Measurements from ENCODE around the gene ODR4. TPM values are rescaled to one million over a fixed set of nuclear protein-coding genes. Genes with fewer than 3 reads are reported as not detected.
A peak's percentile ranks its signal among the peaks of the same experiment; 100 is the strongest.
"Not testable (repeated sequence)": the region's sequence is repeated elsewhere in the genome, so short reads cannot be mapped to it uniquely, and the experiment has no call there.

Gene ODR4
- polyA plus RNA-seq, 12 donors, result 14.3 to 25.5 (median 18.7) TPM; not detected in 1

DNA sequence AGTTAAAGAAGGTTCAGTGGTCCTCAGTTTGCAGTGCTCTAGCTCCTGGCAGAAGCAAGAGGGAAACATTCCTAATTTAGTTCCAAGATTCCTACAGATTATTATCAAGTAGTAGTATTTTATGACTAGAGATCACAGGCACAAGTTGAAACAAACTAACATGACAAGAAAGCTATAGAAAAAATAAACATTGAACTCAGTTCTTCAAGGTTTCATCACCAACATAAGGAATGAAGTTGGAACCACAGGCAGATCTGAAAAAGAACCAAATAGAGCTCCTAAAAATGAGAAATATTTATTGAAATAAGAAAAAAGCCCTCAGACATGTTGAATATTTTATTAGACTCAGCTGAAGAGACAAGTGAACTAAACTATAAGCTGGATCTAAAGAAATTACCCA, 44.7 kb downstream of the ODR4 start:
- no peak for DNase-seq

DNA sequence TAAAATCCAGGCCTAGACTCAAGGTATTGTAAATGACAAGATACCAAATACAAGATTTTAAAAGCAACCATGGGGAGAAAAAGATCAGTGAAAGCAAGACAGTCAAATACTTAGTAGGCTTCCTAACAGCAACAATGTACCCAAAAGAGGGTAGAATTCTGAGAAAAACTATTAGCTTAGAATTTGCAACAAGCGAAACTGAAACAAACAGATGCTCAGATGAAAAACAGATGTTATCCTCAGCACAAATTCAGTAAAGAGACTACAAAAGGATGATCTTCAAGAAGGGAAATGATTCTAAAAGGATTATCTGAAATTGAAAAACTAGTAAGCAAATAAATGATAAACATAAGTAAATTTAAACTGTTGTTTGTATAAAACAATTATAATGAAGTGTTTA, 45.3 kb downstream of the ODR4 start:
- peak; percentile 38 for DNase-seq

DNA sequence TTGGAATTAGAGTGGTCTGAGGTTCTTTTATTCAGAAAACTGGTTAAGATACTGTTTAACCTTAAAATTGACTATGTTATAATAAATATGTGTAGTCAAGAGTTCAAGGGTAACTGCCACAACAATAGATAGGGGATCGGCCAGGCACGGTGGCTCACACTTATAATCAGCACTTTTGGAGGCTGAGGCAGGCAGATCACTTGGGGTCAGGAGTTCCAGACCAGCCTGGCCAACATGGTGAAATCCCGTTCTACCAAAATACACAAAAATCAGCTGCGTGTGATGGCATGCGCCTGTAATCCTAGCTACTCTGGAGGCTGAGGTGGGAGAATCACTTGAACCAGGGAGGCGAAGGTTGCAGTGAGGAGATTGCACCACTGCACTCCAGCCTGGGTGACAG, 45.8 kb downstream of the ODR4 start:
- DNase-seq, result no peak

DNA sequence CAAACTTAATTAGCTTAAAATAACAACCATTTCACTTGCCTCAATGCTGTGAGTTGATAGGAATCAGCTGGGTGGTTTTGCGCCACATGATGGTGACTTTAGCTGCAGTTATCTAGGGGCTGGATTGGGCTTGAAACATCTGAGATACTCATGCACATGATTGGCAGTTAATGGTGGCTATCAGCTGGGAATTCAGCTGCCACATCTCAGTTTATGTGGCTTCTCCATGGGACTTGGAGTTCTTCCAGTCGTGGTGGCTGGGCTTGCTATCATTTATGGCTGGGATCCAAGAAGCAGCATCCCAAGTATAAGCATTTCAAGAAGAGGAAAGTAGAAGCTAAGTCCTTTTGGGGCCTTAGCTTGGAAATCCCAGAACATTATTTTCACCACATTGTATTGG, 48.9 kb downstream of the ODR4 start:
- no peak for DNase-seq

DNA sequence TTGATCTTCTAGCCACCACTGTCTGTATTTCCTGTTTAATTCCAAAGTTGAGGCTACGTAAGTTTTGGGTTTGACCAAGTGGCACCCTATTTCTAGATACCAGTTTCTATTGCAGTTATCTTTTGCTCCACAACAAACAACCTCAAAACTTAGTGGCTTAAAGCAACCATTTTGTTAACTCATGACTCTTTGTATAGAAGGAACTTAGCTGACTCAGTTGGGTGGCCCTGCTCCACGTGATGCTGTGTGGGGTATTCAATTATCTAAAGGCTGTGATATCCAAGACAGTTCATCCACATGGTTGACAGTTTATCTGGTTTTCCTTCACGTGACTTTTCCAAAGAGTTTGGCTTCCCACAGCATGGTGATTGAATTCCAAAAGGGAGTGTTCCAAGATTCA, 50.5 kb downstream of the ODR4 start:
- DNase-seq, result no peak

DNA sequence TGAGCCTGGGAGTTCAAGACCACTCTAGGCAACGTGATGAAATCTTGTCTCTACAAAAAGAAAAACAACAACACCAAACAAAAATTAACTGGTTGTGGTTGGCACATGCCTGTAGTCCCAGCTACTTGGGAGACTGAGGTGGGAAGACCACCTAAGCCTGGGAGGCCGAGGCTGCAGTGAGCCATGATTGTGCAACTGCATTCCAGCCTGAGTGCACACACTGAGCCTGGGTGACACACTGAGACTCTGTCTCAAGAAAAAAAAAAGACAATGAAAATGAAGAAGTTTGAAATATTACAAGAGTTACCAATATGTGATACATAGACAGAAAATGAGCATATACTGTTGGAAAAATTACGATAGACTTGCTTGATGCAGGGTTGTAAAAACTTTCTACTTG, 53.4 kb downstream of the ODR4 start:
- no peak for DNase-seq

DNA sequence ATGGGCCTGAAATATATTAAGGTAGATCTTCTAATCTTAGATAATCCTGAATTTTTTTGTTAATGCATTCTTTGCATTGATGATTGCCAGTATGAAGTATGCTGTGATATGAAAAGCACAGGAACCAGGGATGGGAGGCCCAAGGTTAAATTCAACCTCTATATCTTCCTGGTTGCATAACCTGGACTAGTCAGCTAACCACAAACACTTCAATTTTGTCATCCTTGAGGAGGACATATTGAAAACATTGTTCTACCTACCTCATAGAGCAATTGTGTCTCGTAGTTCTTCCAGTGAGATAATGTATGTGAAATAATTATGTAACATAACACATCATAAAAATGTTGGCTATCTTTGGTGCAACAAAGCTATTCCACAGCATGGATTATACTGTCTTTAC, 59.7 kb downstream of the ODR4 start:
- DNase-seq, result no peak

DNA sequence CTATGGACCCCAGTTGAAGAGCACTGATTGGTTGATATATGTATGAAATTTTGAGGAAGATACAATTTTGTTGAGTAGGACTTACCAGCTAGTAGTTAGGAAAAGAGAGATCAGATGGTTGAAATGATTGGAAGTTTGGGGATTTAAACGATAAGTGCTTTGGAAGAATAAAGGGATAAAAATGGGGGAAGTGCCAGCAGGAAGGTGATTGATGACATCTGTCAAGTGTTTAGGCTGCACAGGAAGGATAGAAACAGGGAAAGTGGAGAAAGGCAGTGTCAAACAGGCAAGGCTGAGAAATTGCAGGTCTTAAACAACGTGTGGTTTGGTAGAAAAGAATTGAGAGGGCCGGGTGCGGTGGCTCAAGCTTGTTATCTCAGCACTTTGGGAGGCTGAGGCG, 62.9 kb downstream of the ODR4 start:
- DNase-seq, result no peak

DNA sequence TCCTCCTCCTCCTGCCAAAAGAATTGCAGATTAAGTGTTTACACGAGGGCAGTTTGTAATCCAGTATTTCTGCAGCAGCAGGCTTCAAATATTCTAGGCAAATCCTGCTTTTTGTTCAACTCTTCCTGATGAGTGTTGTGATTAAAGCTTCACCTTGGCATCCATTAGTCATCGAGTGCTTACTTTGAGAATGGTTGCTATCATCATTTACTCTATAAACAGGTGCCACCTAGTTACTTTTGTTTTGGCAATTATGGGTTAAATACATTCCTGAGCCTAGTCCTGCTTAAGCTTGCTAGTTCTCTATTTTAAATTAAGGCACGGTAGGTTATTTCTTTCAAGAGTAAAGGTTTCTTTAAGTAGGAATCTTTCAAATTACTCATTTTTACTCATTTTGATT, 64.9 kb downstream of the ODR4 start:
- DNase-seq, result no peak

DNA sequence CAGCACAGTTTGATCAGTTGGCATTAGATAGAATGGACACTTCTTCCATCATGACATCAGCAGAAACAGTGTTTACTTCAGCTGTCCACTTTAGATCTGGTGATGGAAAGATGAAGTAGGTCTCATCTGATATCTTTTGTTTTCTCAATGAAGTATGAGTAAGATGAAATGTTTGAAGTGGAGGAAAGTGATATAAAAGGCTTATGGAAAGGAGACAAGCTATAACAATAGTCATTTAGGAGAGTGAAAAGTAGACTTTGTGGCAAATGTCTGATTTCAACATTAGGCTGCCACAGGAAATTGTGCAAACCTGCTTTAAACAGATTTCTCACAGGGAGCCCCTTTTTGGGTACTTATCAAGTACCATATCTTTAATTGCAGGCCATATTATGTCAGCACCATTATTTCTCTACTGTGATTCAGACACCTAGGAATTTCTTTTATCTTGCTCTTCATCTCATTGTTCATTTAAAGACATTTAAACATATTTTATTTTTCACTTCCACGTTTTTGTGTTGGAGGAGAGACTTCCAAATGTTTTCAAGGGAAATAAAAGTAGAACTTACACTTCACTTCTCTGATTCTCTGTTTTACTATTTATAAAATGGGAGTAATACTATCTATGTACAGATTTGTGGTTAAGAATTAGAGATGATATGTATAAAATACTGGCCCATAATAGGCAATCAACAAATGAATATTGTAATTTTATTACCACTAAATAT, 67.2 kb downstream of the ODR4 start:
- DNase-seq, result no peak

DNA sequence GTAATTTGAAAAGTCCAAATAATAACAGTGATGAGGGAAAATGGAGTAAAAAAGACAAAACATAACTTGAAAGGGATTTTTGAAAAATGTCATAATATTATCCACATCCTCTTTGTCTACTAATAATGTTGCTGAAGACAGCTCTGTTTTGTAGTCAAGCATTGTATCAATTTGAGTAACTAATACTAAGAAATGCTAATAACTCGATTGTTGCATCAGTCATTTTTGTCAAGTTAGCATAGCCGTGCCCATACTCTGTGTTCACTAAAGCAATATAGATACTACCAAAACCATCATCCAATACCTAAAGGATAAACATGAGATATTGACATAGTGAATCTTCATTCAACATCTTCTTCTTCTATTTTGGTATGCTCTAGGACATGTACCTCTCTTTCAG, 68.0 kb downstream of the ODR4 start:
- DNase-seq, result no peak

DNA sequence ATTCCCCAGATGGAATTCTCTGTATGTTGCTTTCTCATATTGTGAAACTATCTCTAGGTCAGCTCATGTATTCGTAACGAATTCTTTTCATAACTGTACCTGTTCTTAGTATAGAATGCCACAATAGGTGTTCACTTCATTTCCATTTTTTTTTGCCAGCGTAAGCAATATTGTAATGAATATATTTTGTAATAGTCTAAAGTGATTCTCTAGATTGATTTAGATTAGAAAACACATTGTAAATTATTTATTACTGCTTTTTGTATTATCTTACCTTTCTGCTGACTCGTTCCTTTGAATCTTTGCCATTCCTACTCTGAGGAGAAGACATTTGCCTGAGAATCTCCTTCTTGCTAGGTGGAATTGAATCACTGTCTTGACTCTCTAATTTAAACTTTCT, 70.5 kb downstream of the ODR4 start:
- DNase-seq, result no peak

DNA sequence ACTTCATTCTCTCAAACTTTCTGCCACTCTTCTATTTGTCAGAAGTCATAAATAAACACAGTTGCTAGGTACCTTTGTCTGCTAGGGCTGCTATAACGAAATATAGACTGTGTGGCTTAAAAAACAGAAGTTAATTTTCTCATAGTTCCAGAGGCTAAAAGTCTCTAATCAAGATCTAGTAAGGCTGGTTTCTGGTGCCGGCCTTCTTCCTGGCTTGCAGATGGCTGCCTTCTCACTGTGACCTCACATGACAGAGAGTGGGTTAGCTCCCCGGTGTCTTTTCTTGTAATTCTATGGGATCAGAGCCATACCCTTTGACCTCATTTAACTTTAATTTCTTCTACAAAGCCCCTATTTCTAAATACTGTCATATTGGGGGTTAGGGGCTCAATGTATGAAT, 79.3 kb downstream of the ODR4 start:
- DNase-seq, result no peak

DNA sequence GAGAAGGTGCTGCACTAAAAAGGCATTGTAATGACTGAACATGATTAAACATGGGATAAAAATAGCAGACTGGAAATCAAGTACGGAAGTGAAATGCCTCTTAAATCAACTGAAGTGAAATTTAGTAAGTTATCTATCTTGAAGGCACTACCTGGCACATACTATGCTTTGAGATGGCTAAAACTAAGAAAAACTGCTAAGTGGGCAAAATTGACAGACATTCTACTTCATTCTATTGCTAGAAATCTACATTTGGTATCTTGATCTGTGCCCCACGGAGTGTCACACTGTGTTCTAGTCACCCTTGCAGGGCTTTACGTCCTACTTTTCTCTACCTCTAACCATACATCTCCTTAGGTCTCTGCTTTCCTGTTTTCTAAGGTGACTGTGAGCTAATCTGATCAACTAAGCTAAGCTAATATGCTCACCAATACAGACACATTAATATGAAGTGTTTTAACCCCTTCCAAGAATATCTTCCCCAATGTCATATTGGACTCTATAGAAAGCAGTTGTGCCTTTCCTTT, 81.2 kb downstream of the ODR4 start:
- DNase-seq, result no peak

DNA sequence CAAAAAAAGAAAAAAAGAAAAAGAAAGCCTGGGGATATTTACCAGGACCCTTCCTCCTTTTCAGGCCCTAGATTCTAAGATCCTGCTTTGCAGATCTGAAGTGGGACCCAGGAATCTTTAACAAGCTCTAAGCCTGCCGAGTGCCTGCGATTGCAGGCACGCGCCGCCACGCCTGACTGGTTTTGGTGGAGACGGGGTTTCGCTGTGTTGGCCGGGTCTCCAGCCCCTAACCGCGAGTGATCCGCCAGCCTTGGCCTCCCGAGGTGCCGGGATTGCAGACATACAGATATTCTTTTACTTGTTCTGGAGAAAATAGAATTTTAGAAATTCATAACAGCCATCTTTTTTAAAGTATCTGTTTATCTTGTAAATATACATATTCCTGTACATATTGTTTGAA, 83.5 kb downstream of the ODR4 start:
- DNase-seq, result not testable (repeated sequence)

DNA sequence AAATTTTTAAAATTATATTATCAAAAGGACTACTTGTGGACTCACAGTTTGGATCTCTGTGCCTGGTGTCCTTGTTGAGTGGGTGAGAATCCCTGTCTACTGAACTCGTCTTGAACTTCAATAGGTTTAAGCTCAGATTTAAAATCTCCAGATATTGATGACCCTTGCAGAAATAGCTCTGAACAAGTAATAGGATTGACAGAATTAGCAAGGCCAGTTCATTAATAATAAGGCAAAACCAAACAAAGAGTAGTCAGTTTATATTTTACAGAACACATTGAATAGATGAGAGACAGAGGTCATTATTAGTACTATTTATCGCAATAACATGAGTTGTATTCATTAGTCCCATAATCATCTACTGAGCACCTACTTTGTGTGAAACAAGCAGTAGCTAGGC, 85.4 kb downstream of the ODR4 start, which contains the start of gene PDC:
PDC (minus strand) TSS at position 101 of the 400 bp plus-strand sequence. CDS start 11,655 bp downstream, outside the sequence.
- no peak for DNase-seq

DNA sequence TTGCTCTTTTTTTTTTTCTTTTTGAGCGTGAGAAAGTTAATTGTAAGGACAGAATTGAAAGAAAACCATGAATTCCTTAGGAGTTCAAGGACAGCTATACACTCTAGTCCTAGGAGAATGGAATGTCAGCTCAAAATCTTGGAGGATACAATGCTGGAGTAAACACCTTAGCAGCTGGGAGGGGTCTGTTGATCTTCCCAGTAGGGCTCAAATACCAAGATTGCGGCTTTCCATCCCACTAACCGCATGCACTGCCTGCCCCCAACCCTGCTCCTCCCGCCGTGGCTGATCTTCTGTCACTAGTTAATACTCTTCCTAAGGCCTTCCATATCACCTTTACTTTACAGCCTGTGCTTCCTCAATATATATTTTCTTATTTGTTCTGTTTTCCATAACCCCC, 87.9 kb downstream of the ODR4 start:
- no peak for DNase-seq

DNA sequence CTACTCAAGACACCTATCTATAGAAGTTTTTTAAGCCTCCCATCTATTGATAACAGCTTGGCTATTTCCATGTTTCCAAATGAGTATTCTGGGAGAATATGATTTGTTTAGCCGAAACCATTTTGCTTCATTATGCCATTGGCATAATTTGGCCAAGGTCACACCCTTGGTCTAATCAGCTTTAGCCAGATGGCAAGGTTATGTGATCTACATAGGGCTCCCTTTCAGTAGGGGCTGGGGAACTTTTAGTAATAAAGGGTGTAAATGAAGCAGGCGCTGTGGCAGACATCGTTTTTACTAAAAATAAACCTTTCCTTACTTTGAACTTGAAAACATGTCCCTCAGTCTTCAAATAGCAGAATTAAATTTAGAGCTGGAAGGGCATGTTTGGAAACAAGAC, 88.3 kb downstream of the ODR4 start:
- DNase-seq, result no peak

DNA sequence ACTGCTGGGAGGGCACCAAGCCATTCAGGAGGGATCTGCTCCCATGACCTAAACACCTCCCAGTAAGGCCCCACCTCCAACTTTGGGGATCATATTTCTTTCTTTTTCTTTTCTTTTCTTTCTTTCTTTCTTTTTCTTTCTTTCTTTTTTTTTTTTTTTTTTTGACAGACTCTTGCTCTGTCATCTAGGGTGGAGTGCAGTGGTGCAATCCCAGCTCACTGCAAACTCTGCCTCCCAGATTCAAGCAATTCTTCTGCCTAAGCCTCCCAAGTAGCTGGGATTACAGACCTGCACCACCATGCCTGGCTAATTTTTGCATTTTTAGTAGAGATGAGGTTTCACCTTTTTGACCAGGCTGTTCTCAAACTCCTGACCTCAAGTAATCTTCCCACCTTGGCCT, 89.9 kb downstream of the ODR4 start:
- not testable (repeated sequence) for DNase-seq

DNA sequence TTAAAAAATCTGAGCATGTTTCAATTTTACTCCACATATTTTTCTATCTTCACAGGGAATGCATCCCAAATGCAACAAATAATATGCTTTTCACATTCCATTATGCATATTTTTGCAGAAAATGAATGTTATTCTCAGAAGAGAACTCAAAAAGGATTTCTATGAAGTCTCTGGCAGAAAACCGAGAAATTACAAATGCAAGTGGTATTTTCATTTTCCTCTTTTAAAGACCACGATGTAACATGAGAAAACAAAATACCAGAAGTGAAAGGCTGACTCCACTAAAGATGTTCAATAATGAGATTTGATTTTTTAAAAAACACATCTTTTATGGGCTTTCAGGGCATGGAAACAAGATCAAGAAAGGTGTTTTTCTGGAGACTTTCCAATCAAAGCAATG, 90.3 kb downstream of the ODR4 start:
- peak; percentile 10 for DNase-seq
